Measurements from ENCODE around the gene PCDHGB4. TPM values are rescaled to one million over a fixed set of nuclear protein-coding genes. Genes with fewer than 3 reads are reported as not detected.

Gene PCDHGB4
- total RNA-seq, 1 experiment from 2014 or later: 0.49 TPM

GRCh38 chr5:141362719-141363118 lies 24.8 kb upstream of the PCDHGB4 start:
- Mint-ChIP-seq H3K27ac (ENCODE audit: low read depth, unreplicated experiment) (no peak overlapping the region), H3K9me3 (ENCODE audit: unreplicated experiment) (peaks cover 41% of the 10 kb centered on the region), H3K36me3 (ENCODE audit: insufficient read depth, unreplicated experiment) (peaks cover 5% of the 10 kb centered on the region), H3K4me3 (ENCODE audit: unreplicated experiment) (no peak overlapping the region), H3K27me3 (ENCODE audit: insufficient read depth, unreplicated experiment) (no peaks in the 10 kb centered on the region), H3K4me1 (ENCODE audit: insufficient read depth, unreplicated experiment) (no peaks in the 10 kb centered on the region)
- intact Hi-C loops (cut with micrococcal nuclease): no loop called here
- CTCF ChIA-PET: interaction anchor here (0.6 to 1.2 kb wide), 3 partner anchors 147 to 546 kb away, joined by 3 to 4 read pairs (median 3); no protein-coding TSS in a partner anchor
- DNase-seq (ENCODE audit: unreplicated experiment): no peak
- no TSS peak for BruUV-seq (replicated peaks)
- no peak for TF ChIP-seq CTCF (IDR thresholded peaks at IDR 0.05; ENCODE audit: unreplicated experiment)
- POLR2A ChIA-PET: no interaction called here

DNA sequence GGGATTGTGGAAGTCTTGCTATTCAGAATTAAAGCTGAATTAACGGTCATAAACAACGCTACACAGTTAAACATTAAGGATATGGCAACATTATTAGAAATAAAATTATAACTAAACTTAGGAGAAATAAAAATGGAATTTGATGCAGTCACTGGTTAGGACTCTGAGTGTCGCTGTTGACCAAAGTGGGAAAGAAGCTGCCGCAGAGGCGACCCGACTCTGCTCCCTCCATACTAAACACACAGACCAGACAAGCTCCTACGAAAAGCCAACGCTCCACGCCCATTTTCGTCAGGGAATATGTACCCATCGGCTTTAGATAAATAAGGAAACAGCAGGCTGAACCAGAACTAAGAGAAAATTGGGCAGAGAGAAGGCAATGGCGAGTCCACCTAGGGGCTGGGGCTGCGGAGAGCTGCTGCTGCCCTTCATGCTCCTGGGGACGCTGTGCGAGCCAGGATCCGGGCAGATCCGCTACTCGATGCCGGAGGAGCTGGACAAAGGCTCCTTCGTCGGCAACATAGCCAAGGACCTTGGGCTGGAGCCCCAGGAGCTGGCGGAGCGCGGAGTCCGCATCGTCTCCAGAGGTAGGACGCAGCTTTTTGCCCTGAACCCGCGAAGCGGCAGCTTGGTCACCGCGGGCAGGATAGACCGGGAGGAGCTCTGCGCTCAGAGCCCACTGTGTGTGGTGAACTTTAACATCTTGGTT lies 23.4 kb upstream of the PCDHGB4 start, which contains the start of gene PCDHGA5:
TSS of gene PCDHGA5 (plus strand) at position 211 of the 709 bp plus-strand sequence. CDS start at position 380, 169 bp downstream.
- intact Hi-C loops (cut with micrococcal nuclease): no loop called here
- Mint-ChIP-seq H3K9me3 (ENCODE audit: unreplicated experiment) (peaks cover 35% of the 10 kb centered on the region), H3K27me3 (ENCODE audit: insufficient read depth, unreplicated experiment) (no peaks in the 10 kb centered on the region), H3K4me1 (ENCODE audit: insufficient read depth, unreplicated experiment) (no peaks in the 10 kb centered on the region), H3K4me3 (ENCODE audit: unreplicated experiment) (no peak within 1 kb of the TSS), H3K36me3 (ENCODE audit: insufficient read depth, unreplicated experiment) (peaks cover 5% of the 10 kb centered on the region), H3K27ac (ENCODE audit: low read depth, unreplicated experiment) (no peak within 1 kb of the TSS)
- CTCF ChIA-PET: interaction anchor here (0.6 to 1.3 kb wide), 7 partner anchors 22 to 203 kb away, joined by 3 to 4 read pairs (median 3); no protein-coding TSS in a partner anchor
- no peak for DNase-seq (ENCODE audit: unreplicated experiment)
- no peak for TF ChIP-seq CTCF (IDR thresholded peaks at IDR 0.05; ENCODE audit: unreplicated experiment)
- no TSS peak for BruUV-seq (replicated peaks)
- POLR2A ChIA-PET: interaction anchor here (0.7 kb wide), 1 partner anchor 22 kb away, joined by 3 read pairs; no protein-coding TSS in a partner anchor

DNA sequence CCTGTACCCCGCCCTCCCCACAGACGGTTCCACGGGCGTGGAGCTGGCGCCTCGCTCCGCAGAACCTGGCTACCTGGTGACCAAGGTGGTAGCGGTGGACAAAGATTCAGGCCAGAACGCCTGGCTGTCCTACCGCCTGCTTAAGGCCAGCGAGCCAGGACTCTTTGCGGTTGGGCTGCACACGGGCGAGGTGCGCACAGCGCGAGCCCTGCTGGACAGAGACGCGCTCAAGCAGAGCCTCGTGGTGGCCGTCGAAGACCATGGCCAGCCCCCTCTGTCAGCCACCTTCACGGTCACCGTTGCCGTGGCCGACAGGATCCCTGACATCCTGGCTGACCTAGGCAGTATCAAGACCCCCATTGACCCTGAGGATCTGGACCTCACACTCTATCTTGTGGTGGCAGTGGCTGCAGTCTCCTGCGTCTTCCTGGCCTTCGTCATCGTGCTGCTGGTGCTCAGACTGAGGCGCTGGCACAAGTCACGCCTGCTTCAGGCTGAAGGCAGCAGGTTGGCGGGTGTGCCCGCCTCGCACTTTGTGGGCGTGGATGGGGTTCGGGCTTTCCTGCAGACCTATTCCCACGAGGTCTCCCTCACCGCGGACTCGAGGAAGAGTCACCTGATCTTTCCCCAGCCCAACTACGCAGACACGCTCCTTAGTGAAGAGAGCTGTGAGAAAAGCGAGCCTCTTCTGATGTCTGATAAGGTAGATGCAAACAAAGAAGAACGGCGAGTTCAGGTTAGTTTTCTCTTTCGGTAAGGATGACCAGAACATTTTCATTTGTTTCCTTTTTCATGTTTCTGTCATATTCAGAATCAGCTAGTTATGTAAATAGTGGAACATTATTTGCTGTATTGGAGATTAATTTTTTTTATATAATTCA lies 21.2 kb upstream of the PCDHGB4 start:
- CTCF ChIA-PET: interaction anchor here (0.6 to 1.2 kb wide), 2 partner anchors 146 to 154 kb away, joined by 4 to 5 read pairs; no protein-coding TSS in a partner anchor
- intact Hi-C loops (cut with micrococcal nuclease): no loop called here
- POLR2A ChIA-PET: no interaction called here
- peaks cover 33% of the 10 kb centered on the region for H3K9me3 Mint-ChIP-seq (ENCODE audit: unreplicated experiment)
- H3K36me3 Mint-ChIP-seq (ENCODE audit: insufficient read depth, unreplicated experiment): peaks cover 5% of the 10 kb centered on the region
- no peak for DNase-seq (ENCODE audit: unreplicated experiment)
- no peak for TF ChIP-seq CTCF (IDR thresholded peaks at IDR 0.05; ENCODE audit: unreplicated experiment)
- no peak overlapping the region for H3K4me3 Mint-ChIP-seq (ENCODE audit: unreplicated experiment)
- no peaks in the 10 kb centered on the region for H3K4me1 Mint-ChIP-seq (ENCODE audit: insufficient read depth, unreplicated experiment)
- H3K27me3 Mint-ChIP-seq (ENCODE audit: insufficient read depth, unreplicated experiment): no peaks in the 10 kb centered on the region
- no peak overlapping the region for H3K27ac Mint-ChIP-seq (ENCODE audit: low read depth, unreplicated experiment)
- BruUV-seq (replicated peaks): no TSS peak
